Activated CD8-positive, alpha-beta memory T cell treated with anti-CD3 and anti-CD28 coated beads, Interleukin-2, amount 50 U/mL, for 24 hours (primary cell): ENCODE measurements around the gene ATP8A2.
"Not testable (repeated sequence)": the region's sequence is repeated elsewhere in the genome, so short reads cannot be mapped to it uniquely, and the experiment has no call there.

Experiments used
- DNase-seq: peaks from one replicate; pipeline ENCODE4 v3.0.0-alpha.2; 2020; ENCODE audit errors: extremely low read depth

The ATP8A2 gene

GRCh38 chr13:25462301-25463125, 90.7 kb downstream of the ATP8A2 start:
- no peak for DNase-seq

- DNase-seq: no peak
Observed at GRCh38 chr13:25463496-25463895, 91.7 kb downstream of the ATP8A2 start.

- DNase-seq: no peak
Observed at GRCh38 chr13:25466880-25467279, 95.1 kb downstream of the ATP8A2 start.

GRCh38 chr13:25468325-25469168, 96.8 kb downstream of the ATP8A2 start:
- no peak for DNase-seq

GRCh38 chr13:25469169-25469525, 97.4 kb downstream of the ATP8A2 start:
- DNase-seq: no peak

- DNase-seq: no peak
Observed at GRCh38 chr13:25473864-25474263, 102.1 kb downstream of the ATP8A2 start.

GRCh38 chr13:25478186-25478585, 106.4 kb downstream of the ATP8A2 start:
- no peak for DNase-seq

- no peak for DNase-seq
Observed at GRCh38 chr13:25489238-25489637, 117.5 kb downstream of the ATP8A2 start.

GRCh38 chr13:25490236-25490635, 118.5 kb downstream of the ATP8A2 start:
- no peak for DNase-seq

- no peak for DNase-seq
Observed at GRCh38 chr13:25493931-25494640, 122.3 kb downstream of the ATP8A2 start.

- DNase-seq: no peak
Observed at GRCh38 chr13:25494698-25495411, 123.1 kb downstream of the ATP8A2 start.

GRCh38 chr13:25501231-25501630, 129.5 kb downstream of the ATP8A2 start:
- no peak for DNase-seq

- DNase-seq: no peak
Observed at GRCh38 chr13:25502031-25502430, 130.3 kb downstream of the ATP8A2 start.

GRCh38 chr13:25502551-25502950, 130.8 kb downstream of the ATP8A2 start:
- DNase-seq: no peak

- DNase-seq: no peak
Observed at GRCh38 chr13:25503856-25504255, 132.1 kb downstream of the ATP8A2 start.

GRCh38 chr13:25507841-25508240, 136.1 kb downstream of the ATP8A2 start:
- no peak for DNase-seq

GRCh38 chr13:25513060-25513459, 141.3 kb downstream of the ATP8A2 start:
- not testable (repeated sequence) for DNase-seq

GRCh38 chr13:25518441-25518840, 146.7 kb downstream of the ATP8A2 start:
- DNase-seq: no peak

- no peak for DNase-seq
Observed at GRCh38 chr13:25525884-25526283, 154.1 kb downstream of the ATP8A2 start.

GRCh38 chr13:25528266-25528665, 156.5 kb downstream of the ATP8A2 start:
- DNase-seq: no peak

GRCh38 chr13:25529425-25529824, 157.7 kb downstream of the ATP8A2 start:
- no peak for DNase-seq

- no peak for DNase-seq
Observed at GRCh38 chr13:25538276-25538675, 166.5 kb downstream of the ATP8A2 start.
